Measurements from ENCODE around the gene LRSAM1. TPM values are rescaled to one million over a fixed set of nuclear protein-coding genes. Genes with fewer than 3 reads are reported as not detected.

LRSAM1 gene
- total RNA-seq, 6 donors from 2014 or later: 12.9 to 77.5 (median 25.4) TPM

DNA sequence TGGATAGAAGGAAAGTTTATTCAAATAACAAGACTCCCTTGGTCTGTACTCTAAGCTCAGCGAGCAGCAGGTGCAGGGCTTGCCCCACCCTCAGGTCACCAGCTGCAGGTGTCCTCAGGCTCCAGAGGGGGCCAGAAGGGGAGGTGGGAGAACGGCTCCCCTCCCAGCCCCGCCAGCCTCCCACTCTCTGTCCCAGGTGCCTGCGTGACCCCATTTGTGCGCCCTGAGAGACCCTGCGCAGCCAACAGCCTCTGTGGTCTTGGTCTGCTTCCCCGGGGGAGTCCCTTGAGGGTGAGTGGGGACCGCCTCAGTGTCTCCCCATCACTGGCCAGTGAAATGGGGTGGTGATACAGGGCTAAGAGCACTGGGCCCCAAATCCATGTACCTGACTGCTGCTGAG is 98.4 kb downstream of the LRSAM1 start:
- Histone ChIP-seq H3K27me3 (no peaks in the 10 kb centered on the region), H3K9me3 (no peaks in the 10 kb centered on the region), H3K4me3 (no peak overlapping the region), H3K4me1 (peaks cover 64 to 95% (median 76%) of the 10 kb centered on the region in 4 donors), H3K27ac (peak overlapping the region in 3 of 4 donors; percentile 46 to 67 (median 57)), H3K36me3 (peaks cover 0 to 21% (median 0%) of the 10 kb centered on the region in 4 donors)
- TF ChIP-seq, protein P1, sequence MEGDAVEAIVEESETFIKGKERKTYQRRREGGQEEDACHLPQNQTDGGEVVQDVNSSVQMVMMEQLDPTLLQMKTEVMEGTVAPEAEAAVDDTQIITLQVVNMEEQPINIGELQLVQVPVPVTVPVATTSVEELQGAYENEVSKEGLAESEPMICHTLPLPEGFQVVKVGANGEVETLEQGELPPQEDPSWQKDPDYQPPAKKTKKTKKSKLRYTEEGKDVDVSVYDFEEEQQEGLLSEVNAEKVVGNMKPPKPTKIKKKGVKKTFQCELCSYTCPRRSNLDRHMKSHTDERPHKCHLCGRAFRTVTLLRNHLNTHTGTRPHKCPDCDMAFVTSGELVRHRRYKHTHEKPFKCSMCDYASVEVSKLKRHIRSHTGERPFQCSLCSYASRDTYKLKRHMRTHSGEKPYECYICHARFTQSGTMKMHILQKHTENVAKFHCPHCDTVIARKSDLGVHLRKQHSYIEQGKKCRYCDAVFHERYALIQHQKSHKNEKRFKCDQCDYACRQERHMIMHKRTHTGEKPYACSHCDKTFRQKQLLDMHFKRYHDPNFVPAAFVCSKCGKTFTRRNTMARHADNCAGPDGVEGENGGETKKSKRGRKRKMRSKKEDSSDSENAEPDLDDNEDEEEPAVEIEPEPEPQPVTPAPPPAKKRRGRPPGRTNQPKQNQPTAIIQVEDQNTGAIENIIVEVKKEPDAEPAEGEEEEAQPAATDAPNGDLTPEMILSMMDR (IDR thresholded peaks at IDR 0.05): no peak
- no peak for TF ChIP-seq POLR2AphosphoS5 (IDR thresholded peaks at IDR 0.05)
- no peak for TF ChIP-seq POLR2A (IDR thresholded peaks at IDR 0.05)
- no peak for TF ChIP-seq EP300 (IDR thresholded peaks at IDR 0.05)
- DNase-seq (no peak), ATAC-seq (ENCODE audit: low FRiP score in 2 of 2) (no peak)
- WGBS, 2 donors: 80 to 86% methylated on average over 1 to 8 of the region's 8 CpGs

DNA sequence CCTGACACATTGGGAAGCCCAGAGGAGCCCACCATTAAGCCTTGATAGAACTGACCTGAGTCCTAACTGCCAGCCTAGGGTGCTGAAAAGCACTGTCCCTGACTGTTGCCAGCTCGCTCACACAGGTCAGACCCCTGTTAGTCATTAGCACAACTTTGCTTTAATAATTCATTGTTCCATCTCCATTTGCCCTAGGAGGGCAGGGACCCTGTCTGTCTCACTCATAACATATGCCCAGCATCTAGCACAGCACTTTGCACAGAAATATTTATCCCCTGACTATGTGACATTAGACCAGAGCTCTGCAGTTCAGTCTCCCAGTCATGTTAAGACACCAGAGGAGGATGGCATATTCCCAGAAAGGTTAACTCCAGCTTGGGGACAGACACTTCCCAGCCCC is 99.0 kb downstream of the LRSAM1 start:
- DNase-seq (no peak), ATAC-seq (ENCODE audit: low FRiP score in 2 of 2) (no peak)
- WGBS, 2 donors: 100% methylated on average over 1 of the region's 1 CpG
- Histone ChIP-seq H3K4me1 (peaks cover 64 to 95% (median 75%) of the 10 kb centered on the region in 4 donors), H3K27me3 (no peaks in the 10 kb centered on the region), H3K9me3 (no peaks in the 10 kb centered on the region), H3K36me3 (peaks cover 0 to 21% (median 0%) of the 10 kb centered on the region in 4 donors), H3K4me3 (no peak overlapping the region), H3K27ac (peak overlapping the region; percentile 11 to 67 (median 52))
- TF ChIP-seq EP300 (IDR thresholded peaks at IDR 0.05) (no peak), POLR2A (IDR thresholded peaks at IDR 0.05) (no peak), POLR2AphosphoS5 (IDR thresholded peaks at IDR 0.05) (no peak)
- TF ChIP-seq, protein P1 (IDR thresholded peaks at IDR 0.05): no peak

DNA sequence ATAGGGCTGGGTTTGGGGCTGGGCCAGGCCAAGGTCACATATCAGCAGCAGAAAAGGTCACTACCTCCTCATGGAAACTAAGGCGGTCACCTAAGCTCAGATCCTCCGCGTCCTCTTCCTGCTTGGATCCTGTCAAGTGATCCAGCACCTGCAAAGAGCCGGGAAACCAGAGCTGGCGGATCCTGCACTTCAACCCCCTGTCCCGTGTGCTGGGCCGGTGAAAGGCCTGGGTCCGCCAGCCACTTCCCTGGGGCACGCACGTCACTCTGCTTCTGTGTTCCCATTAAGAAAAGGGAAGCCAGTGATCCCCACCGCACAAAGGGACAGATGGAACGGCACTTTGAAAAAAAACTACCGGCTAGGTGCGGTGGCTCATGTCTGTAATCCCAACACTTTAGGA is 99.4 kb downstream of the LRSAM1 start:
- peak in 1 of 2 donors; percentile 8 for TF ChIP-seq POLR2AphosphoS5 (IDR thresholded peaks at IDR 0.05)
- TF ChIP-seq POLR2A (IDR thresholded peaks at IDR 0.05): no peak
- TF ChIP-seq, protein P1 (IDR thresholded peaks at IDR 0.05): no peak
- no peak for TF ChIP-seq EP300 (IDR thresholded peaks at IDR 0.05)
- WGBS, 2 donors: 42 to 60% methylated on average over 1 to 14 of the region's 14 CpGs
- Histone ChIP-seq H3K36me3 (peaks cover 0 to 21% (median 0%) of the 10 kb centered on the region in 4 donors), H3K4me1 (peaks cover 64 to 95% (median 75%) of the 10 kb centered on the region in 4 donors), H3K4me3 (no peak overlapping the region), H3K27ac (peak overlapping the region; percentile 11 to 67 (median 52)), H3K9me3 (no peaks in the 10 kb centered on the region), H3K27me3 (no peaks in the 10 kb centered on the region)
- ATAC-seq (ENCODE audit: low FRiP score in 2 of 2): peak in 1 of 2 donors; percentile 19
- peak in 1 of 2 donors; percentile 72 for DNase-seq

Small RNA genes lying within 50 kb of the gene (small RNA-seq; reads per million reads assigned to genes)
- gene RF00019 (0 reads per million in 4 donors), gene SNORA65 (134 to 648 (median 268) reads per million in 4 donors)

Other genes with a start within 250 kb of the LRSAM1 start
- 10 to 100 TPM in 2 of 6 donors, 1 to 10 TPM in 4; 3.1 to 37.7 (median 7.0) TPM for gene GARNL3, start 186.7 kb upstream of the LRSAM1 start, total RNA-seq
- 10 to 100 TPM in 5 of 6 donors, 1 to 10 TPM in 1; 7.0 to 27.4 (median 20.2) TPM for gene SLC2A8, start 54.3 kb upstream of the LRSAM1 start, total RNA-seq
- 10 to 100 TPM in 2 of 6 donors, 1 to 10 TPM in 4; 6.1 to 18.9 (median 9.2) TPM for gene ZNF79, start 27.1 kb upstream of the LRSAM1 start, total RNA-seq
- 1,000 to 10,000 TPM in 4 of 6 donors, 100 to 1,000 TPM in 2; 841 to 1,291 (median 1,060) TPM for gene RPL12, start 104 bp upstream of the LRSAM1 start, total RNA-seq
- 100 to 1,000 TPM in 2 of 6 donors, 10 to 100 TPM in 4; 44.6 to 124 (median 76.1) TPM for gene STXBP1, start 160.8 kb downstream of the LRSAM1 start, total RNA-seq

All from upper lobe of left lung (tissue), 6 donors.